C1 segment of cervical spinal cord (tissue), 14 donors: ENCODE results near the gene ZNF407.

Experiments
- DNase-seq, 14 donors: peaks; one replicate each; lab custom pipeline; 2025; lab: John Stamatoyannopoulos, UW

ZNF407 gene

DNA sequence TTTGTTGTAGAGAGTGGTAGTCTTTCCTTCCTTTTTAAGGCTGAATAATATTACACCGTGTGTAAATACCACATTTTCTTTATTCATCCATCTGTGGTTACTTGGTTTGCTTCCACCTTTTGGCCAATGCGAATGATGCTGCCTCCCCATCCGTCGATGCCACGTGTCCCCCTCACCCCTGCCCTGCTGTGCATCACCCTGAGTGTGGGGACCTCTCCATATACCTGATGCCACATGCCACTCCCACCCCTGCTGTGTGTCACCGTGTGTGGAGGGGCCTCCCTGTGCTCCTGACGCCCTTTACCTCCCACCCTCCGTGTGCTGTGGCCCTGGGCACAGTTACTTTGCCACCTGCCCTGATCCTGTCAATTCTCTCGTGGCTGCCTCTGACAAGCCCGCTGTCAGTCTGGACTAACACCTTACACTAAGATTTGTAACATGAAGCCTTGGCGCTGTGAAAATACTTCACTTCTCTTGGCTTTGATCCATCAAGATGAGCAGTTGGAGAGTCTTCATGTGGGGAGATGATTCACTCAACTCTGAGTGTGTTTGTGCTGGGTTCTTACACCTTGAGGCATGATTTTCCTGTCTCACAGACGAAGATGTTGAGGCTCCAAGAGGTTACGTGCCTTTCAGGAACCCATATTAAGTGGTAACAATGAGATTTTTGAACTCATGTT, 234.0 kb downstream of the ZNF407 start:
- DNase-seq, result no peak

DNA sequence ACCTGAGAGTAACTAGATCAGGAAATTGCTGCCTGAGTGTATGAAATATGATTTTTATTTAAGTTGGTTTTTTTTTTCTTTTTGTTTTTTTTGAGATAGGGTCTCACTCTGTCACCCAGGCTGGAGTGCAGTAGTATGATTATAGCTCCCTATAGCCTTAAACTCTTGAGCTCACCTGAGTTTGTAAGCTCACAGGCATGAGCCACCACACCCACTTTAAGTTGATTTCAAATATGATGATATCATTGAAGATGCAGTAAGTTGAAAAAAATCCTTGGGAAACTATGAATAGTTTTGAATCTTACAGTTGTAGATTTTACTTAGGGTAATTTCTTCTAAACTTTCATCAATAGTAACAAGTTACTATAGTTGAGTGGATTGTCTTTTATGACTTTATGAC, 234.7 kb downstream of the ZNF407 start:
- DNase-seq, result no peak

DNA sequence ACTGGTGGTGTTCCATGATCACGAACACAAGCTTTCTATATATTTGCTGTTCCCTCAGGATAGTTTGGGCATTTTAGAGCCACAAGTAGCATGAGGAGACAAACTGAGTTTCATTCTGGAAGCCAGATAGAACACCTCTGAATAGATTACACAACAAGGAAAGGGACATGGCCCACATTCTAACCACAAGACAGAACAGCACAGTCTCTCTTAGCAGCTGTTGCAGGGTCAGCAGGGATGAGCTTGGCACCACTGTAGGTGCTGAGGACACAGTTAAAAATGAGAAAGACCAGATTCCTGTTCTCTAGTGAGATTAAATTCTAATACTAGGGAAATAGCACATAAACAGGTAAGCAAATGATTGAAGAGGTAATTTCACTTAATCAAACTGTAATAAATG, 235.3 kb downstream of the ZNF407 start:
- no peak for DNase-seq

DNA sequence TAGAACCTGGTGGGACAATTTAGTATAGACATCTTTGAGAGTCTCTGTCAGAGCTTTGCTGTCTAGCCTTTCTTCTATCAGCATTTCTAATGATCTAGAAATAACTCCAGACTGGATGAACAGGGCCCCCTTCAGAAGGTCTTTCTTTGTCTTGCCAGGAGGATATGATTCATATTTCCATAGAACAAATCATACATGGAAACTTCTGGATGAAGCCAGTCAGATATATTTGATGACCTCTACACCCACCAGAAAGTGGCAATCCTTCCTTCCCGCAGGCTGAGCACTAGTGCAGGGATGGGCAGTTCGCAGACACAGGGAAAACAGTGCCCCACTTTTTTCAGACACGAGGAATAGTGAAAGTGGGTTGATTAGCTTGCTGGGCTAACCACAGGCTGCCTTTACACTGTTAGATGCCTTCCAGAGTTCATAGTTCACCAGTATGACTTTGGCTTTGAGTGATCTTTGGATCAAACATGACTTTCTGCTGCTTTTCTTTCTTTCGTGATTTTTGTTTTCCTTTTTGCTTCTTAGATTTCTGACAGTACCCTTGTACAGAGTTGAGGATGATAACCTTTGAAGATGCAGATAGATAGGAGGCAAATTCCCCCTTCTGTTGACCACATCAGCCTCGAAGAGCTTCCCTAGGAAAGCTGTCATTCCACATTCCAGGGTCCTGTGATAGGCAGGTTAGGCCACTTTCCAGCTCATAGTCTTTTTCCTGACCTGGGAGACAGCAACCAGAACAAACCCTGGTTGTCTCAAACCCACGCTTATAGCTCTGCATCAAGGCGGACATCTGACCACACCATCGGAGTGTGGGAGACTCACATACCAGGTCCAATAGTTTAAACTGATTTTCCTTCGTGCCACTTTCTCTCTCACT, 237.0 kb downstream of the ZNF407 start:
- no peak for DNase-seq

DNA sequence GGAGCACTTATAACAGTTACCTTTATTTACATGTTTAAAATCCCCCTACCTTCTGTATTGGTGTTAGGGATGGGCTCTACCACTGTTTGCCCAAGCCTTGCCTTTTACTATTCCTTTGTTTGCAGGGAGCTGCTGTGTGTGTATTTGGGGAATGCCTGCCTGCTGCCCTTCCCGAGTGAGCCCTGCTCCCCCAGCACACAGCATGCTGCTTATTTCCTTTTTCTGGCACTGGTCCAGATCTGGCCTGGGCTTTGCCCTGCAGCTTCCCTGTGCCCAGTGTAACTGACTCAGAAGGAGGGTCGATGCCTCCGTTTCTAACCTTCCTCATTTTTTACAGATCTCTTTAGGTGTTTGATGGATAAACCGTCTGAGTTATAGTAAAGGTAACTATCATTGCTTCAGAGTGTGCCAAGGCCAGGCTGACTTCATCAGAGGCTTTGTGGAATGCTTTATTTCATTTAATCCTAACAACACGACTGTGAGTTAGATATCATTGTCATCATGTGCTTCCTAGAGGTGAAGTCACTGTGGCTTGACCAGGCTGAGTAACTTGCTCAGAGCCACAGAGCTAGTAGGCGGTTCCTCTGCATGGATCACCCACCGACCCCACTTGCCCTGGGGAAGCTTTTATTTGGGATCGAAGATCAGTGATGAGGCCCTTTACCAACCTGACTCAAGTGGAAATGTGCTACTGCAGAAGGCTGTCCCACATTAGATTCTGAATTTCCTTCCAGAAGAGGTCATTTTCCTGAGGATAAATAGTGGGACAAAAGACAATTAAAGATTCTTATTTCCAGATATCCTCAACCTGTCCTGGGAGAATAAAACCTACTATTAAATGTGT, 238.8 kb downstream of the ZNF407 start:
- peak in 2 of 14 donors; percentile 1 to 27 for DNase-seq

DNA sequence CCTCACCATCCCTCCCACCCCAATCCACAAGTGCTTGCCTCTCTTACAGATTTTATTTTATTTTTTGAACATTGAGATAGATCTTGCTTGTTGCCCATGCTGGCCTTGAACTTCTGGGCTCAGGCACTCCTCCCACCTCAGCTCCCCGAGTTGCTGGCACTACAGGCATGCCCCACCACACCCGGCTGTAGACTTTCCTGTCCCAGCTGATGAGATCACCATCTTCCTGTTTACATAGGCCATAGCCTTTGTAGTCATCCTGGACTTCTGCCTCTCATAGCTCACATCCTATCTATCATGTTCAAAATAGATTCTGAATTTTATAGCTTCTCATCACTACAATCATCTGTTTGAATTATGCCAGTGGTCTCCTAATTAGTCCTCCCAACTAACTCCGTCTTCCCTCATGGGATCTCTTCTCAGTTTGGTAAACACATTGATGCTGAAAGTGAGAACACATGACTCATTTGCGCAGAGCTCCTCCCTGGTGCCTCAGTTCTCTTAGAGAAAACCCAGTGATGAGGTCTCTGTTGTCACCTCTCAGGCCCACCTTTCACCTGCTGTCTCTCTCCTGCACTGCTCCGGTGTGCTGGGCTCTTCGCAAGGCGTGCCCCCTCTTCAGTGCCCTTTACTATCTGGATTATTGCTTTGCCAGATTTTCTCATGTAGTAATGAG, 243.0 kb downstream of the ZNF407 start:
- no peak for DNase-seq

DNA sequence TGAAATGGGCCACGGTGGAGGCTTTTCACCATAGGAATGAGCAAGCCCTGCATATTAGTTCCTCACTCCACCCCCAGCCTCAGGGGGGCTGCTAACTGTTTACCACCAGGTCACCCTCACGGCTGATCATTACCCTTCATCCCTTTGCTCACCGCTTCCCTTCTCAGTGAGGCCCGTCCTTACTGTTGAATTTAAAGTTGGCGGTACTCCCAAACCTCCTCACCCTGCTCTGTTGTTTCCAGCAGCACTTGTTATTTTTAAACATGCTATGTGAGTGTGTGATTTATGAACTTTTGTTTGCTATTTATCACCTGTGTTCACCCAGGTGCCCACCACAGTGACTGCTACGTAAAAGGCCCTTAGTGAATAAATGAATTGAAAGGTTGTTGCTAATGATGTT, 243.6 kb downstream of the ZNF407 start:
- no peak for DNase-seq

DNA sequence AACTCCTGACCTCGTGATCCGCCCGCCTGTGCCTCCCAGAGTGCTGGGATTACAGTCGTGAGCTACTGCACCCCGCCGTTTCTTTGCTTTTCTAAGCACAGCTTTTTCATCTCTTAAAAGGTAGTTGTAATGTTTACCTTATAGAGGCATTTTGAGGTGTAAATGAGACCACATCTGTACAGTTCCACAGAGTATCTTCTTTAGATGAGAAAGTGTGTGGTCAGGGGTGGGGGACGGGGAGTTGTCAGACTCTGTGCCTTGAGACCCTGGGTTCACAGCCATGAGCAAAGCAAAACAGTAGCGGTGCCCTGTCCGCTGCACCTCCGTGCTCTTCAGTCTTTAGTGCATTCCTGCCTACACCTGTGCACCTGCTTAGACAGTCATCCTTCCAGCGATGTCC, 251.6 kb downstream of the ZNF407 start:
- no peak for DNase-seq

DNA sequence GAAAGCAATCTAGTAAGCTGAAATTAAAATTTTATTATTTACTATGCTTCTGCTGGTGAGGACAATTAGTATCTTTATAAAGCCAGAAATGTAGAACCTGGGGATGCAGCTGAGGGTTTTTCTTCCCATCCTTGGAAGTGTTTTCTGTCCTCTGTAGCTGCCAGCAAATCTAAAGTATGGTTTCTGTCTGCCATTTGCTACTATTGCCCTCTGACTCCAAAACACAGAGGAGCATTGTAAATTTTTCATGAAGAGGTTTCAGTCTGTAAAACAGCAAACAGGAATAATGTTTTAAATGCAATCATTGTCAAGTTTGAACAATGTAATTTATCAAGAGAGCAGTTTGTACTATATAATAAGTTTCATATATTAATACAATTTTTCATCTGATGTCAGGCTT, 258.8 kb downstream of the ZNF407 start:
- no peak for DNase-seq

DNA sequence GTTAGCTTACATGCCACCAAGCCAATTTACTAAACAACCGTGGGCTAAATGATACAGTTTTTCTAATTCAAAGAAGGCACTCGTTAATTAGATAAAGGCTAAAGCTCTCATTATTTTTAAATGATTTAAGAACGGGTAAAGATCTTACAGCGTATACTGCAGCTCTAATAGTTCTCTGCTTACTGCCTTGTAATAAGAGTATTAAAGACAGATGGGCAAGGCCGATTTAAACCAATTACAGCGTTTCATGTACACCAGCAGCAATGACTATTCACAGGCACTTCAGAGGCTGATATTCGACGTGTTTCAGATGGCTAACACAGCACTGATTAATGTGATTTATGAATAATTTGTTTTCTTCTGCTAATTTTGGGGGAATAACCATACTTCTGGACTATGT, 259.3 kb downstream of the ZNF407 start:
- no peak for DNase-seq

DNA sequence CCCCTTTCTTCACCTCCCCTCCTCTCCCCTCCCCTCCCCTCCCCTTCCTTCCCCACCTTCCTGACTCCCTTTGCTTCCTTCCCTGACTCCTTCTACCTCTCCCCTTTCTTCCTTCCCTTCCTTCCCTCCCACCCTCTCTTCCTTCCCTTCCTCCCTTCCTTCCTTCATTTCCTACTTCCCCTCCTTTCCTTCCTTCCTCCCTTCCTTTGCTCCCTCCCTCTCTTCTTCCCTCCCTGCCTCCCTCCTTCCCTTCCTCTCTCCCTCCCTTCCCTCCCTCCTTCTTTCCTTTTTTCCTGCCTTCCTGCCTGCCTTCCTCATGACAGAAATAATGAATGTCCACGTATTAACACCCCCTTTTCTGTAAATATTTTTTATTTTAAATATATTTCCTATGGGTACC, 260.2 kb downstream of the ZNF407 start:
- no peak for DNase-seq

DNA sequence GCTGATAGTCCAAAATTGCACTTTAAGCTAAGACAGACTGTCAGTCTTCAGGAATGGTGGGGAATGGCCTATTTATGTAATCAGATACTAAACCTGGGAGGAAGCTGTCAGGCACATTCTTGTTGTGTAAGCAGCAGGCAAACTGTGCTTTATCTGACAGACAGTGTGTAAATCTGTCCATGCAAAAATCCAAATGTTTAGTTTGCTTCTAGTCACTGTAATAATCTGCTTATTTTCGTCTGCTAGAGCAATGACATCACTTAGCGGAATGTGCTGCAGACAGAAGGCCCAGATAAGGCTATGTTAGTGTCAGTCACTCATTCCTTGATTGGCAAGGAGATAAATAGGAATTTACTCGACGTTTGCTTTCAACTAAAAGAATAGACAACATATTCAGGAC, 263.5 kb downstream of the ZNF407 start:
- no peak for DNase-seq

DNA sequence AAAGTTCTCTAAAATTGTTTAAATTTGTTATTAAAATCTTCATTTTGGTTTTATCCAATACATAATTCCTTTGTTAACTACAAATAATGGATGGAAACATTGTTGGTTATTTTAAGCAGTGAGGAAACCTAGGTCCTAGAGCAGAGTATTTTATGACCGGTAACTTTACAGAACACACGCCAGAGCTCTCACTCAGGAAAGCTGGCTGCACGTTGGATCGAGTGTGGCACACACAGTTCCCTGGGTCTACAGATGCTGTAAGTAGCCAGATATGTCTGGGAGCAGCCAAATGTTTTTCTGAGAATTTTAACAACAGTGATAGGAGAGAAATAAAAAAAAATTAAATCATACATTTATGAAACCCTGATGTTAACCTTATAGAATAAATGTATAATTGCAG, 264.4 kb downstream of the ZNF407 start:
- DNase-seq, result no peak

DNA sequence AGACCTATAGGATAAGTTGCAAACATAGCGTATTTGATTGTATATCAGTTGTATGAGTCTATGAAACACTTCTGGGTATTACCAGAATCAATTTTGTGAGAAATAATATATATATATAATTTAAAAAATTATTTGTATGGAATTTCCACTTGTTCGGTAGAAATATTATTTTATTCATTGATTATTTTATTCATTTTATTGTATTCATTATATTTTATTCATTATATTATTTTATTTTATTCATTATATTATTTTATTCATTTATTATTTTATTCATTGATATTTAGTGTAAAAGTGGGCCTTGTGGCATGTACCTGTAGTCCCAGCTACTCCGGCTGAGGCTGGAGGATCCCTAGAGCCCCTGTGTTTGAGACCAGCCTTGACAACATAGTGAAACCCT, 268.9 kb downstream of the ZNF407 start:
- DNase-seq, result no peak

DNA sequence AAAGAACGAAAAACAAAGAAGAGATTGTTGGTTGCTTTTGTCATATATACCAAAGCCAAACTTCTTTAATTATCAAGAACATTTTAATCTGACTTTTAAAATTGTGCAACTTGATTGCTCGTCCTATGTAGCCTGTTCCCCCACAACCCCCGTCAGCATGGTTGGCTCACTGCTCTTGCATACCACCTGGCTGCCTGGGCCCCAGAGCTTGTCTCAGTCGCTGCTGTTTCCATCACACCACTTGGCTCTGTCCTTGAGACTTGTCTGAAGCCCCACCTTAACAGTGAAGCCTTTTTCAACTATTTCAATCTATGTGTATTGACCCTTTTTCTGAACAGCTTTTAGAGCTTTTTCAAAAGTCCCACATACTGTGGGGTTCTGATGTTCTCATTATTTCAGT, 270.8 kb downstream of the ZNF407 start:
- no peak for DNase-seq

DNA sequence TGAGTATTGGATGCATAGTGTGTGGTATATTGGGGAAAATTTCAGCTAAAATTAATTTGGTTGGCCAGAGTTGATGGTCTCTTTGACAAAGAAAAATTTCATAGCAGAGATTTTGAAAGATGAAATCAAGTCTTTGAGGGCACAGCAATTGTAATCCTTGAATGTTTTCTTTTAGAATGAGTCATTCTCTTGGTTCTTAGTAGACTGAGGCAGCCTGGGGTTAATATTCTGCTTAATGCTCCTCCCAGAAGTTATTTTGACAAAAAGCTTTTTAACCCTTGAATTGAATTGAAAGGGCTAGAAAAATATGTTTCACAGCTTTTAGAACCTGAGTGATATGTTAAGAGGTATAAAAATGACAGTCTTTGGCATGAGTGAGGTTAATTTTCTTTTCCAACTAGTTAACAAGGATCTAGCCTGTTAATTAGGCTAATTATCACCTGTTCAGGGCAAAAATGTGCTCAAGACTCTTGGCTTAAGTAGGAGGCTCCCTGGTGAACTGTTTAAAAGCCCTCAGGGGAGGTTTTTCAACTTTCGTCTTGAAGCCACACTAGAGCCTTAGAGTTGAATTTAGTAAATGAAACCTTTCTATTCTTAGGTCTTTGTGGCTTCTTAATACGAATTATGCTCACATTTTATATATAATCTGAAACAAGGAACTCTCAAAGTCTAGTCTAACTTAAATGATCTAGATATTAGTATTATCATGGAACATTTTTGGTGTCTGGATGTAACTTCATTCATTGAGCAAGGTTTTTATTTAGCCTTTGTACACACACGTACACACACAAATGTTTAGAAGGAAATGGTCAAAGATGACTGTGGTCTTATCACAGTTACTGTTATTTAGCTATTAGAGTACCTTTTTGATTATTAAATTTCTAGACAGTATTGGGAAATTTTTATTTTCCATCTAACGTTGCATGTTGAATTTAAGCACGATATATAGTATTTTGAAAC, 272.5 kb downstream of the ZNF407 start:
- no peak for DNase-seq

DNA sequence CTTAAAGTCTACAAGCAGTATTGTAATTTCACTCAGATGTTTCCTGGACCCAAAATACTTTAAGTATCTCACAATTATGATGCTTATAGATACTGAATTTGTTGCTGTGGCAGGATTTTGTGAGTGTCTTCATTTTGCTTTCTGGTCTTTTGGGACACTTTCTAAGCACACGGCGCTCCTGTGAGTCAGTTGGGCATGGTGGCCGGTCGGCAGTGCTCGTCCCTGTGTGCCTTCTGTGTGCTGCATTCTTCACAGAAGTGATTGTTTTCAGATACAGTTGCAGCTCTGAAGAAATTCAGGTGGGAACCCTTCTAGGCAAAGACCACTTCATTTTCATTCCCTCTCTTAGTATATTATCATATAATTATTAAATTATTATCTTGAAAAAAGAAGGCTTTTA, 273.3 kb downstream of the ZNF407 start:
- DNase-seq, result no peak

DNA sequence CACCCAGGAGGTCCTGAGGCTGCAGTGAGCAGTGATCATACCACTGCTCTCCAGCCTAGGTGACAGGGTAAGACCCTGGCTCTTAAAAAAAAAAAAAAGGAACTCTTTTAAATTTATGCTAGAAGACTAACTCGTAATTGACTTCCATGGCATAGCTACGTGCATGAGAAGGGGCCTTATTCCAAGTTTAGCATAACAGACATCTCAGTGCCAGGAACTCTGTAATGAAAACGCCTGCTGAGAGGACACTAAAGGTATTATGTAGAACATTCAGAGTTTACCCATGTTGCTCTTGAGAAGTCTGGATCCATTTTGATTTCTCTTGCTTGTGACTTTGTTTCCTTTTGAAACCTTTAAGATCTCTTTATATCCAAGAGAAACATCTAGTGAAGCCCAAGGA, 276.0 kb downstream of the ZNF407 start:
- DNase-seq, result no peak

DNA sequence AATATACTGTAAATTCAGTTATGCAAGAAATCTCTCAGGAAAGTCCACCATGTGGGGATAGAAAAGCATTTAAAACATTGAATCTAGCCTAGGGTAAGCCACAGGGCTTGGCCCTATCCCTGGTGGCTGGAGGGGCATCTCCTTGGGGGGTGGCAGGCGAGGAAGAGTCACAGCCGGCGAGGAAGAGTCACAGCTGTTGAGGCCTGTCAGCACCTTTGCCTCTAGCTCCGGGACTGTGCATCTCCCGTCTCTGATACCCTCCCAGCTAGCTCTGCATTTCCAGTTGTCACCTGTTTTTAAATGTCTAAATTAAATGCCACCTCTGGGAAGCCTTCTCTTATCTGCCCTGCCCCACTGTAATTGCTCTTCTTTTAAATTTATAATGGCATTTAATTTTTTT, 276.7 kb downstream of the ZNF407 start:
- DNase-seq, result no peak

DNA sequence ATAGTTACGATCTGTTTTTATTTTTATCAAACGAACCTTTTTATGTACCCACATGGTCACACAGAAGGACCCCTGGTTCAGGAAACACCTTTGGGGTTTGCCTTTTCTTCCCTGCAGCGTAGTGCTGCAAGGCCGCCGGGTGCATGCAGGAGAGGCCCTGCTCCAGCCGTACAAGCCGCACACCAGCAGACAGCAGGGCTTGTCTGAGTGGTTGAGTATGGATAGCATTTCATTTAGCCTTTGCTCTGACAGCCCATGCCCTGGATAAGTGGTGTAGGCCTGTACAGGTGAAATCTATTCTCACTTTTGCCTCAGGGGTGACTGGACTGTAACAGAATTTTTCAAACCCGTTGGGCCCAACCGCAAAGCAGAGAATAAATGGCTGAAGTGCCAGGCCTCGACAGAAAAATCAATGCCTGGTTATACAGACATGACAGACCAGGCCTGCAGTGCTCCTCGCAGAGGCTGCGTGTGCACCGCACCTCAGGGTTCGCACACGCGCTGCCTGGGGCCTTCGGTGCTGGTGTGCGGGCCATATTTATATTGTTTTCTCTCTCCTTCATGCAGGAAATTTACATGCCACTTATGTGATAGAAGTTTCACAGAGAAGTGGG, 279.1 kb downstream of the ZNF407 start:
- DNase-seq, result no peak
